Astrocyte (in vitro differentiated cells and primary cell): ENCODE results near the gene FAM50B.

Experiments used
- CTCF ChIP-seq: IDR thresholded peaks from 2 replicates; pipeline ENCODE4 v1.5.1; 2011; ENCODE audit warnings: low read depth, mild to moderate bottlenecking, inconsistent platforms, low read length, moderate library complexity; ENCODE audit not compliant: insufficient read depth
- EZH2 ChIP-seq: IDR thresholded peaks from 2 replicates; pipeline ENCODE4 v1.6.1; 2012; ENCODE audit warnings: mild to moderate bottlenecking, low read length, inconsistent platforms; ENCODE audit not compliant: insufficient read depth

- TF ChIP-seq CTCF: no peak
- no peak for TF ChIP-seq EZH2
Observed at GRCh38 chr6:3895312-3895653, 46.1 kb downstream of the FAM50B start.
